GM23338 (cell line): ENCODE data around the gene VPS16. TPM values are rescaled to one million over a fixed set of nuclear protein-coding genes. Genes with fewer than 3 reads are reported as not detected.

Experiments used
- ATAC-seq: fragments of 200-7000 bp; cut with Tn5 transposase; 3 replicates; pipeline ENCODE4 v1.9.1; 2020
- DNase-seq: peaks from one replicate; pipeline ENCODE4 v3.0.0-alpha.2; 2015; ENCODE audit warnings: low spot score
- H2AFZ ChIP-seq: fragments of 200-600 bp; sonication (generic); 2 replicates; pipeline ENCODE4 v1.8.0; 2016; ENCODE audit warnings: antibody characterized with exemption, mild to moderate bottlenecking, moderate library complexity
- H3F3A ChIP-seq: fragments of 200-600 bp; sonication (generic); replicated peaks from 2 replicates; pipeline ENCODE4 v1.8.0; 2017; ENCODE audit warnings: antibody characterized with exemption, mixed run types, low read depth
- H3K27ac ChIP-seq: fragments of 200-600 bp; sonication (generic); 2 replicates; pipeline ENCODE4 v1.6.1; 2016; ENCODE audit warnings: low read depth
- H3K27me3 ChIP-seq: fragments of 200-600 bp; sonication (generic); 2 replicates; pipeline ENCODE4 v1.8.0; 2016; ENCODE audit warnings: mild to moderate bottlenecking, mixed run types, moderate library complexity; ENCODE audit not compliant: insufficient read depth
- H3K36me3 ChIP-seq: fragments of 200-600 bp; sonication (generic); 2 replicates; pipeline ENCODE4 v1.8.0; 2016; ENCODE audit warnings: mild to moderate bottlenecking; ENCODE audit not compliant: insufficient read depth
- H3K4me1 ChIP-seq: fragments of 200-600 bp; sonication (generic); 2 replicates; pipeline ENCODE4 v1.8.0; 2016; ENCODE audit warnings: mild to moderate bottlenecking, moderate library complexity; ENCODE audit not compliant: insufficient read depth
- H3K4me2 ChIP-seq: fragments of 200-600 bp; sonication (generic); 2 replicates; pipeline ENCODE4 v1.7.1; 2017; ENCODE audit warnings: mixed run types
- H3K4me3 ChIP-seq: fragments of 200-600 bp; sonication (generic); 2 replicates; pipeline ENCODE4 v1.6.1; 2016; ENCODE audit warnings: mixed run types
- H3K79me2 ChIP-seq: fragments of 200-600 bp; sonication (generic); replicated peaks from 2 replicates; pipeline ENCODE4 v1.8.0; 2017; ENCODE audit warnings: mild to moderate bottlenecking; ENCODE audit not compliant: insufficient read depth
- H3K9me2 ChIP-seq: fragments of 200-600 bp; sonication (generic); 2 replicates; pipeline ENCODE4 v1.8.0; 2017; ENCODE audit not compliant: insufficient read depth
- H4K20me1 ChIP-seq: fragments of 200-600 bp; sonication (generic); replicated peaks from 2 replicates; pipeline ENCODE4 v1.8.0; 2017; ENCODE audit warnings: mild to moderate bottlenecking; ENCODE audit not compliant: insufficient read depth
- H3K27ac Mint-ChIP-seq: 2 replicates; pipeline ENCODE4 v1.8.0; 2020; ENCODE audit warnings: inconsistent platforms, mild to moderate bottlenecking, moderate library complexity, mixed read lengths
- H3K27me3 Mint-ChIP-seq: 3 replicates; pipeline ENCODE4 v1.8.0; 2022; ENCODE audit warnings: low read depth, mild to moderate bottlenecking, moderate library complexity, mixed read lengths, inconsistent platforms; ENCODE audit not compliant: insufficient read depth, poor library complexity
- H3K36me3 Mint-ChIP-seq: 3 replicates; pipeline ENCODE4 v1.8.0; 2021; ENCODE audit warnings: low read depth, mild to moderate bottlenecking, inconsistent platforms, moderate library complexity, mixed read lengths
- H3K4me1 Mint-ChIP-seq: 3 replicates; pipeline ENCODE4 v1.8.0; 2020; ENCODE audit warnings: mild to moderate bottlenecking, inconsistent platforms, mixed read lengths
- H3K4me3 Mint-ChIP-seq: 3 replicates; pipeline ENCODE4 v1.8.0; 2021; ENCODE audit warnings: moderate library complexity, mild to moderate bottlenecking, inconsistent platforms, mixed read lengths
- H3K9me3 Mint-ChIP-seq: 3 replicates; pipeline ENCODE4 v1.8.0; 2020; ENCODE audit warnings: moderate library complexity, mild to moderate bottlenecking, inconsistent platforms, mixed read lengths
- CREB1 ChIP-seq: fragments of 250-450 bp; sonication (Bioruptor Pico); IDR thresholded peaks from 2 replicates; pipeline ENCODE4 v1.5.0; 2020; ENCODE audit warnings: low read depth, mild to moderate bottlenecking, moderate library complexity
- ETS1 ChIP-seq: IDR thresholded peaks from 2 replicates; pipeline ENCODE4 v1.6.1; 2016; ENCODE audit warnings: antibody characterized with exemption
- EZH2phosphoT487 ChIP-seq: fragments of 200-600 bp; sonication (generic); IDR thresholded peaks from one replicate; pipeline ENCODE4 v1.8.1; 2018; ENCODE audit warnings: antibody characterized with exemption; ENCODE audit not compliant: unreplicated experiment
- JUNB ChIP-seq: IDR thresholded peaks from one replicate; pipeline ENCODE4 v1.6.1; 2016; ENCODE audit warnings: antibody characterized with exemption; ENCODE audit not compliant: unreplicated experiment
- REST ChIP-seq: IDR thresholded peaks from one replicate; pipeline ENCODE4 v1.6.1; 2018; ENCODE audit warnings: antibody characterized with exemption; ENCODE audit not compliant: unreplicated experiment
- STAT1 ChIP-seq: IDR thresholded peaks from one replicate; pipeline ENCODE4 v1.6.1; 2016; ENCODE audit warnings: antibody characterized with exemption; ENCODE audit not compliant: unreplicated experiment
- ZNF331 ChIP-seq: fragments of 250-450 bp; sonication (Bioruptor Pico); IDR thresholded peaks from 2 replicates; pipeline ENCODE4 v1.5.0; 2020; ENCODE audit warnings: low read depth, mild to moderate bottlenecking, moderate library complexity
- ZNF462 ChIP-seq: fragments of 250-450 bp; sonication (Bioruptor Pico); IDR thresholded peaks from 2 replicates; pipeline ENCODE4 v1.5.0; 2020; ENCODE audit warnings: mild to moderate bottlenecking, moderate library complexity
- polyA plus RNA-seq: library from polyadenylated mRNA; unstranded; fragments of >200 nt; fragmentation: Nextera tagmentation; extraction: Ambion mirVana; gene quantifications from 2 replicates; pipeline ENCODE4 v1.2.1, GENCODE V29; 2016
- total RNA-seq: library from RNA; depleted of rRNA; stranded (reverse); fragments of >200 nt; shearing (Covaris generic); gene quantifications from 2 replicates; pipeline ENCODE4 v1.2.3, GENCODE V29; 2014

VPS16 gene
- total and polyA plus RNA-seq, 2 experiments from 2014 or later = 11.2 to 17.7 TPM

- no peak for TF ChIP-seq ETS1
- no peak for TF ChIP-seq REST
- no peak for TF ChIP-seq STAT1
- TF ChIP-seq EZH2phosphoT487 = no peak
- TF ChIP-seq JUNB = no peak
- DNase-seq (no peak), ATAC-seq (no peak)
- Mint-ChIP-seq H3K4me3 (no peak overlapping the region), H3K27ac (no peak overlapping the region), H3K4me1 (peaks cover 2% of the 10 kb centered on the region; the same call in 2 of the 3 replicates), H3K27me3 (peaks cover 20% of the 10 kb centered on the region), H3K9me3 (peaks cover 5% of the 10 kb centered on the region; the same call in 2 of the 3 replicates), H3K36me3 (peaks cover 4% of the 10 kb centered on the region)
- Histone ChIP-seq H3K27me3 (peaks cover 15% of the 10 kb centered on the region), H3K36me3 (no peaks in the 10 kb centered on the region), H3K4me2 (no peak overlapping the region), H3K9me2 (no peaks in the 10 kb centered on the region), H4K20me1 (no peaks in the 10 kb centered on the region), H2AFZ (no peak overlapping the region), H3K27ac (no peak overlapping the region), H3K79me2 (no peaks in the 10 kb centered on the region), H3K4me1 (no peaks in the 10 kb centered on the region), H3F3A (no peaks in the 10 kb centered on the region), H3K4me3 (no peak overlapping the region)
Observed at GRCh38 chr20:2836035-2836434, 4.5 kb upstream of the VPS16 start.

GRCh38 chr20:2837221-2837960 is 3.2 kb upstream of the VPS16 start:
- Histone ChIP-seq H3K36me3 (no peaks in the 10 kb centered on the region), H3K4me3 (no peak overlapping the region), H3K27me3 (peaks cover 22% of the 10 kb centered on the region), H3K9me2 (no peaks in the 10 kb centered on the region), H3K27ac (no peak overlapping the region), H2AFZ (no peak overlapping the region), H3F3A (no peaks in the 10 kb centered on the region), H3K79me2 (no peaks in the 10 kb centered on the region), H3K4me2 (no peak overlapping the region), H4K20me1 (no peaks in the 10 kb centered on the region), H3K4me1 (no peaks in the 10 kb centered on the region)
- no peak overlapping the region for H3K4me3 Mint-ChIP-seq
- peaks cover 4% of the 10 kb centered on the region for H3K36me3 Mint-ChIP-seq
- peaks cover 20% of the 10 kb centered on the region for H3K27me3 Mint-ChIP-seq
- no peak overlapping the region for H3K27ac Mint-ChIP-seq
- peaks cover 5% of the 10 kb centered on the region for H3K4me1 Mint-ChIP-seq
- no peak for DNase-seq
- ATAC-seq = no peak
- peaks cover 5% of the 10 kb centered on the region; the same call in 2 of the 3 replicates for H3K9me3 Mint-ChIP-seq
- no peak for TF ChIP-seq ETS1
- no peak for TF ChIP-seq ZNF331 (CRISPR knock-in tag)
- TF ChIP-seq ZNF462 (CRISPR knock-in tag) = no peak
- TF ChIP-seq CREB1 (CRISPR knock-in tag) = no peak
